ENCODE data around the gene CTDSP2. TPM values are rescaled to one million over a fixed set of nuclear protein-coding genes. Genes with fewer than 3 reads are reported as not detected.

CTDSP2 gene
- total and polyA plus RNA-seq, 8 donors = 28.4 to 152 (median 73.9) TPM

DNA sequence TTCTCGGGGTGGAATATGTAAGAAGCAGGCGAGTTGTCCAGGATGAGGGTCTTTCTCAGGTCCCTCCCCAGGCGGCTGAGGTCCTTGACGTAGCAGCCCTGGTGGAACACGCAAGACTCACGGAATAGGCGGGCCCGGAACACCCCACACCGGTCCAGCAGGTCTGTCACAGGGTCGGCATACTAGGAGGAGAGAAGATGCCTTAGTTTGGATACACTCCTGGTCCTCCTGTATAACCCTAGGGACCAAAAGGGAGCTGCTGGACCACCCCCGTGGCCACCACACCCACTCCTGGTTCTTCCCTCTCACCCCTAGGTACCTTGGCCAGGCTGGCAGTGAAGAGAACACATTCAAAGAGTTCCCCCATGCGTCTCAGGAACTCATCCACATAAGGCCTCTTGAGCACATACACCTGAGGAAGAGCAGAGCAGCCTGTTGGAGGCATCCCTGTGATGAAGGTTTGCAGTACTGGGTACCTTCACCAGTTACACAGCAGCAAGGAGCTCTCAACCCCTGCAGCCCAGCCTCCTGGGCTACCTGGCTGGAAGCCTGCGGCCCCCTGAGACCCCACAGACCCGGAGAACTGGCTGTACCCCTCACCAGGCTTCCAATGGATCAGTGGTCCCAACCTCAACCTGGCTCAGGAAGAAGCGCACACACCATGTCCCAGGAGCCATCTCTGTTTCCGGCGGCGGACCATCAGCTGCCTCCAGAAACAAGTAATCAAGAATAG is 22.5 kb downstream of the CTDSP2 start:
- DNase-seq = no peak
- 85 to 92% (median 90%) methylated on average over 15 to 18 of the region's 18 CpGs for WGBS, 5 donors
- no peak for TF ChIP-seq EP300 (IDR thresholded peaks at IDR 0.05)
- no peak for TF ChIP-seq POLR2A (IDR thresholded peaks at IDR 0.05)
- TF ChIP-seq POLR2AphosphoS5 (IDR thresholded peaks at IDR 0.05) = no peak
- TF ChIP-seq, protein P1, sequence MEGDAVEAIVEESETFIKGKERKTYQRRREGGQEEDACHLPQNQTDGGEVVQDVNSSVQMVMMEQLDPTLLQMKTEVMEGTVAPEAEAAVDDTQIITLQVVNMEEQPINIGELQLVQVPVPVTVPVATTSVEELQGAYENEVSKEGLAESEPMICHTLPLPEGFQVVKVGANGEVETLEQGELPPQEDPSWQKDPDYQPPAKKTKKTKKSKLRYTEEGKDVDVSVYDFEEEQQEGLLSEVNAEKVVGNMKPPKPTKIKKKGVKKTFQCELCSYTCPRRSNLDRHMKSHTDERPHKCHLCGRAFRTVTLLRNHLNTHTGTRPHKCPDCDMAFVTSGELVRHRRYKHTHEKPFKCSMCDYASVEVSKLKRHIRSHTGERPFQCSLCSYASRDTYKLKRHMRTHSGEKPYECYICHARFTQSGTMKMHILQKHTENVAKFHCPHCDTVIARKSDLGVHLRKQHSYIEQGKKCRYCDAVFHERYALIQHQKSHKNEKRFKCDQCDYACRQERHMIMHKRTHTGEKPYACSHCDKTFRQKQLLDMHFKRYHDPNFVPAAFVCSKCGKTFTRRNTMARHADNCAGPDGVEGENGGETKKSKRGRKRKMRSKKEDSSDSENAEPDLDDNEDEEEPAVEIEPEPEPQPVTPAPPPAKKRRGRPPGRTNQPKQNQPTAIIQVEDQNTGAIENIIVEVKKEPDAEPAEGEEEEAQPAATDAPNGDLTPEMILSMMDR (IDR thresholded peaks at IDR 0.05) = no peak

DNA sequence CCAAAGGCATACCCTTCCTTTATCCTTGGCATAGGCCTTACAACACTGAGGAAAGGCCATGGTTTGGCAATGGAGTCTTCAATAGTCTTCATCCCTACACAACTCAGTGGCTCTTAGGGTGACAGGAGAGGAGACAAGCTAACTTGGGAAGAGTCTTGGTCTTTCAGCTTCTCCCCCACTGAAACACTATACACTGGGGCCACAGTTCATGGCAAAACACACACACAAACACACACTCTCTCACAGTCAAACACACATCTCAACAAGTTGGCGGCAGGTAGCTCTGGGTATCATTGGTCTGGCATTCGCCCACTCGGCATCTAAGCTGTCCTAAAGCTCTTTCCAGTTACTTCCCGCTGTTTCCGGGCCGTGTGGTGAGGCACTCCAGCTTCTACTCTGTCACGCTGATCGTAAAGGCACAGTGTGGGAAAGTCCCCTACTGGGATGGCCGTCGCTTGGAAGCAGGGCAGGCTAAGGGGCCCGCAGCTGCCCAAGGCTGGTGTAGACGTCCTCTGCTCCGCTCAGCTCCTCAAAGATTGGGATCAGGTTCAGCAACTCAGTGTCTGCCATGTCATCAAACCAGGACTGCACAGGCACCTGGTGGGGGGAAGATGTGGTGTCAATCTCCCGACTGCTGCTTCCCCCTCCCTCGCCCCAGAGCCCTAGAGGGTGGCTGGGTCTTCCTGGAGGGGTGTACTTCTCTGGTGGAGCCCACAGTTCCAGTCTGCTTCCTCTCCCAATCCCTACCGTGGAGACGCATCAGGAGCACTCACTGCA is 23.2 kb downstream of the CTDSP2 start:
- no peak for DNase-seq
- Histone ChIP-seq H3K4me3 (no peak overlapping the region), H3K27ac (peak overlapping the region in 3 of 5 donors; percentile 29 to 38 (median 36)), H3K36me3 (peaks cover 83 to 99% (median 94%) of the 10 kb centered on the region in 4 donors), H3K9me3 (no peaks in the 10 kb centered on the region), H3K27me3 (no peaks in the 10 kb centered on the region), H3K4me1 (peaks cover 0 to 46% (median 23%) of the 10 kb centered on the region in 4 donors)
- intact Hi-C loops (cut with DNase I; ENCODE audit: low total_unique reads) = no loop called here
- TF ChIP-seq, protein P1 (IDR thresholded peaks at IDR 0.05) = no peak
- no peak for TF ChIP-seq EP300 (IDR thresholded peaks at IDR 0.05)
- WGBS, 5 donors = 84 to 87% (median 85%) methylated on average over 16 to 17 of the region's 17 CpGs

More for the DNA sequence above, 22.5 kb downstream of the CTDSP2 start:
- peaks cover 0 to 46% (median 27%) of the 10 kb centered on the region in 4 donors for H3K4me1 ChIP-seq
- H3K36me3 ChIP-seq = peaks cover 86 to 99% (median 98%) of the 10 kb centered on the region in 4 donors
- intact Hi-C loops (cut with DNase I; ENCODE audit: low total_unique reads) = no loop called here
- H3K4me3 ChIP-seq = no peak overlapping the region
- no peaks in the 10 kb centered on the region for H3K9me3 ChIP-seq
- H3K27ac ChIP-seq = peak overlapping the region in 2 of 5 donors; percentile 29 to 36
- no peaks in the 10 kb centered on the region for H3K27me3 ChIP-seq

- TF ChIP-seq POLR2AphosphoS5 (IDR thresholded peaks at IDR 0.05) (no peak), EP300 (IDR thresholded peaks at IDR 0.05) (no peak), POLR2A (IDR thresholded peaks at IDR 0.05) (no peak)
- TF ChIP-seq, protein P1 (IDR thresholded peaks at IDR 0.05) = no peak
- Histone ChIP-seq H3K4me1 (peaks cover 3 to 44% (median 27%) of the 10 kb centered on the region in 4 donors), H3K9me3 (no peaks in the 10 kb centered on the region), H3K27me3 (no peaks in the 10 kb centered on the region), H3K36me3 (peaks cover 76 to 93% (median 87%) of the 10 kb centered on the region in 4 donors), H3K27ac (peak overlapping the region in 3 of 5 donors; percentile 29 to 38 (median 36)), H3K4me3 (no peak overlapping the region)
- intact Hi-C loops (cut with DNase I; ENCODE audit: low total_unique reads) = no loop called here
- DNase-seq = no peak
- WGBS, 5 donors = 81 to 87% (median 86%) methylated on average over 10 of the region's 10 CpGs
Measured at GRCh38 chr12:57822392-57823130, 24.0 kb downstream of the CTDSP2 start.

Data from stomach (tissue), 9 donors.